MCF 10A (cell line): ENCODE data around the gene OSBP2. TPM values are rescaled to one million over a fixed set of nuclear protein-coding genes. Genes with fewer than 3 reads are reported as not detected.
A peak's percentile ranks its signal among the peaks of the same experiment; 100 is the strongest.

Experiments used
- BruUV-seq: library from RNA; stranded (reverse); fragments of 400-500 nt; replicated peaks from 2 replicates; lab custom pipeline; 2021; lab: Mats Ljungman, UMichigan
- CTCF ChIA-PET: fragments of 300-600 bp; sonication (Branson Sonifier 250); formaldehyde crosslinking; extraction: SDS; loops from one replicate; lab custom pipeline; 2021; ENCODE audit warnings: antibody characterized with exemption, inconsistent platforms; lab: Yijun Ruan, JAX
- POLR2A ChIA-PET: fragments of 300-600, 350-650 bp; sonication (Branson Sonifier 250); formaldehyde crosslinking; extraction: SDS; loops from one replicate; lab custom pipeline; 2020; ENCODE audit warnings: antibody characterized with exemption, inconsistent platforms; lab: Yijun Ruan, JAX
- DNase-seq: peaks from one replicate; pipeline ENCODE4 v3.0.0-alpha.2; 2018; ENCODE audit not compliant: unreplicated experiment
- H3K27ac Mint-ChIP-seq: one replicate; pipeline ENCODE4 v1.8.0; 2022; ENCODE audit warnings: mild to moderate bottlenecking, low read depth, mixed read lengths; ENCODE audit not compliant: unreplicated experiment
- H3K27me3 Mint-ChIP-seq: one replicate; pipeline ENCODE4 v1.8.0; 2022; ENCODE audit warnings: mixed read lengths; ENCODE audit not compliant: insufficient read depth, unreplicated experiment
- H3K36me3 Mint-ChIP-seq: one replicate; pipeline ENCODE4 v1.8.0; 2022; ENCODE audit warnings: mild to moderate bottlenecking, moderate library complexity, mixed read lengths; ENCODE audit not compliant: insufficient read depth, unreplicated experiment
- H3K4me1 Mint-ChIP-seq: one replicate; pipeline ENCODE4 v1.8.0; 2022; ENCODE audit warnings: mixed read lengths; ENCODE audit not compliant: insufficient read depth, unreplicated experiment
- H3K4me3 Mint-ChIP-seq: one replicate; pipeline ENCODE4 v1.8.0; 2022; ENCODE audit warnings: mild to moderate bottlenecking, moderate library complexity, mixed read lengths; ENCODE audit not compliant: unreplicated experiment
- H3K9me3 Mint-ChIP-seq: one replicate; pipeline ENCODE4 v1.8.0; 2022; ENCODE audit warnings: mixed read lengths; ENCODE audit not compliant: unreplicated experiment
- CTCF ChIP-seq: fragments of 200-600 bp; IDR thresholded peaks from one replicate; pipeline ENCODE4 v1.8.0; 2022; ENCODE audit warnings: antibody characterized with exemption, mild to moderate bottlenecking; ENCODE audit not compliant: unreplicated experiment
- intact Hi-C: fragments of 100-400 bp; cut with micrococcal nuclease; formaldehyde crosslinking; loops from 2 replicates; pipeline ENCODE4 v1.14.1; 2022
- total RNA-seq: library from RNA; stranded (reverse); gene quantifications from 2 replicates; pipeline ENCODE4 v1.2.3, GENCODE V29; 2022

Gene OSBP2
- total RNA-seq, 1 experiment from 2014 or later: 276 TPM

- Mint-ChIP-seq H3K4me3 (no peak overlapping the region), H3K27ac (no peak overlapping the region), H3K36me3 (peaks cover 5% of the 10 kb centered on the region), H3K27me3 (no peaks in the 10 kb centered on the region), H3K4me1 (no peaks in the 10 kb centered on the region), H3K9me3 (no peaks in the 10 kb centered on the region)
- no peak for DNase-seq
- ChIA-PET POLR2A (no interaction called here), CTCF (interaction anchor here (0.6 to 0.8 kb wide), 3 partner anchors 11 to 271 kb away, joined by 3 to 4 read pairs (median 4); no protein-coding TSS in a partner anchor)
- no TSS peak for BruUV-seq
- TF ChIP-seq CTCF: no peak
- intact Hi-C loops: no loop called here
Measured at GRCh38 chr22:30691204-30691603, 3.5 kb upstream of the OSBP2 start.

GRCh38 chr22:30694171-30694639 lies 469 bp upstream of the OSBP2 start:
- H3K4me1 Mint-ChIP-seq: no peaks in the 10 kb centered on the region
- H3K27me3 Mint-ChIP-seq: no peaks in the 10 kb centered on the region
- intact Hi-C loops: no loop called here
- peak; percentile 42 for DNase-seq
- peak overlapping the region; percentile 72 for H3K4me3 Mint-ChIP-seq
- BruUV-seq: no TSS peak
- POLR2A ChIA-PET: no interaction called here
- H3K36me3 Mint-ChIP-seq: peaks cover 5% of the 10 kb centered on the region
- CTCF ChIA-PET: no interaction called here
- H3K9me3 Mint-ChIP-seq: no peaks in the 10 kb centered on the region
- TF ChIP-seq CTCF: no peak
- no peak overlapping the region for H3K27ac Mint-ChIP-seq

DNA sequence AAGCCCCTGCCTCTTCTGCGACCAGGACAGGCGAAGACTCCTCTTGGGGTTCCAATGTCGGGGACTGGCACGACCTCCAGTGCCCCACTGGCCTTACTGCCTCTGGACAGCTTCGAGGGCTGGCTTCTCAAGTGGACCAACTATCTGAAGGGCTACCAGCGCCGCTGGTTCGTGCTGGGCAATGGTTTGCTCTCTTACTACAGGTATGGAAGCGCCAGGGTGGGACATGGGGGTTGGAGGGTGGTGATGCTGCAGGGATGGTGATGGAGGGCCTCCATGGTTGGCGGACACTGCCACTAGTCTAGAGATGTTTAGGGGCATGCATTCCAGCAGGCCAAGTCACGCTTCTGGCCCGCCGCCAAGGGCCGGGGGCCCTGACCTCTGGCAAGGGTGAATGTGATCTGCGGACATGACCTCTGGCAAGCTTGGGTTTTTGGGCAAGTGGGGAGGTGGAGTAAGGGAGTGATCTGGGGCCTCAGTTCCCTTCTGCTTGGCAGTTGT lies 727 bp downstream of the OSBP2 start:
- ChIA-PET CTCF (interaction anchor here (0.7 kb wide), 1 partner anchor 53 kb away, joined by 4 read pairs; no protein-coding TSS in a partner anchor), POLR2A (no interaction called here)
- TF ChIP-seq CTCF: no peak
- Mint-ChIP-seq H3K4me1 (no peaks in the 10 kb centered on the region), H3K27me3 (no peaks in the 10 kb centered on the region), H3K36me3 (peaks cover 5% of the 10 kb centered on the region), H3K4me3 (peak overlapping the region; percentile 53), H3K9me3 (no peaks in the 10 kb centered on the region), H3K27ac (no peak overlapping the region)
- no TSS peak for BruUV-seq
- no peak for DNase-seq
- intact Hi-C loops: no loop called here

DNA sequence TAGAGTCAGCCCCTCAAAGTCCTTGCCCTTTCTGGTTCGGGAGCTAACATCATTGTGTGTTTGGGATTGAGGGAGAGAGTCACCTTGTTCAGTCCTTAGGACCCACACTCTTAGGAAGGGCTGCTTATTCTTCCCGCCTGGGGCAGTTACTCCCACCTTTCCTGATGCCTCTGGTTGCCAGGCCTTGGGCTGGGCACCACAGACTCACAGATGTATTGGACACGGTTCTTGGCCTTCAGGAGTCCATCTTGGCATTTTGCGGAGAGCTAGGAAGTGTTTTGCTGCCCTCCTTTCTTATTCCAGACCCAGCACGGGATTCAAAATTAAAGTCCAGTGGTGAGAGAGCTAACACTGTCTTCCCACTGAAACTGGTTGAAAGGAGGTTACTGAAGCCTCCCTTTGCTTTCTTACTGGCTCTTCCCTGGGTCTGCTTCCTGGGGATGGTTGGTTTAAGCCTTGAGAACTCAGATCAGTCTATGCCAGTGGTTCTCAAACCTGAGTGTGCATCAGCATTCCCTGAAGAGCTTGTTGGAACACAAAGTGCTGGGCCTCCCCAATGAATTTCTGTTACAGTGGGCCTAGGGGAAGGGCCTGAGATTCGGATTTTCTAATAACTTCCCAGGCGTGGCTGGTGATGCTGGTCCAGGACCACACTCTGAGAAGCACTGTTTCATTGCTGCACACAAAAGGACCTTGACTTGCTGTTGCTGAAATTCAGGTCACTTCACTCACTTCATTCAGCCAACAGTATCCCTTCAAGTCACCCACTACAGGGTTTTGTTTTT lies 1.4 kb downstream of the OSBP2 start:
- Mint-ChIP-seq H3K4me3 (peak overlapping the region; percentile 53), H3K27ac (no peak overlapping the region), H3K36me3 (peaks cover 5% of the 10 kb centered on the region), H3K4me1 (no peaks in the 10 kb centered on the region), H3K9me3 (no peaks in the 10 kb centered on the region), H3K27me3 (no peaks in the 10 kb centered on the region)
- intact Hi-C loops: no loop called here
- TF ChIP-seq CTCF: no peak
- no TSS peak for BruUV-seq
- DNase-seq: no peak
- ChIA-PET POLR2A (no interaction called here), CTCF (no interaction called here)
